Activated naive CD4-positive, alpha-beta T cell treated with anti-CD3 and anti-CD28 coated beads for 36 hours (primary cell): Measurements from ENCODE around the gene HSPA14. TPM values are rescaled to one million over a fixed set of nuclear protein-coding genes. Genes with fewer than 3 reads are reported as not detected.

Experiments used
- CTCF ChIA-PET: fragments of 350-600 bp; sonication (Branson Sonifier 250); formaldehyde crosslinking; loops from one replicate; lab custom pipeline; 2021; ENCODE audit warnings: antibody characterized with exemption; lab: Charles Lee
- DNase-seq: peaks from one replicate; pipeline ENCODE4 v3.0.0-alpha.2; 2020
- H3K27ac Mint-ChIP-seq: one replicate; pipeline ENCODE4 v1.8.0; 2021; ENCODE audit warnings: mild to moderate bottlenecking, mixed read lengths
- H3K27me3 Mint-ChIP-seq: one replicate; pipeline ENCODE4 v1.8.0; 2021; ENCODE audit warnings: low read depth, mixed read lengths
- H3K36me3 Mint-ChIP-seq: one replicate; pipeline ENCODE4 v1.8.0; 2021; ENCODE audit warnings: low read depth, mixed read lengths
- H3K4me1 Mint-ChIP-seq: one replicate; pipeline ENCODE4 v1.8.0; 2021; ENCODE audit warnings: low read depth, mixed read lengths
- H3K4me3 Mint-ChIP-seq: one replicate; pipeline ENCODE4 v1.8.0; 2021; ENCODE audit warnings: mild to moderate bottlenecking, moderate library complexity, mixed read lengths
- H3K9me3 Mint-ChIP-seq: one replicate; pipeline ENCODE4 v1.8.0; 2021; ENCODE audit warnings: mixed read lengths
- intact Hi-C: fragments of 100-400 bp; cut with micrococcal nuclease; formaldehyde crosslinking; loops from one replicate; pipeline ENCODE4 v1.15.1; 2023
- total RNA-seq, 2 experiments: library from RNA; stranded (reverse); gene quantifications; one replicate each; pipeline ENCODE4 v1.2.3, GENCODE V29; 2021

The HSPA14 gene
- total RNA-seq, 2 experiments from 2014 or later: 28.1 to 29.9 TPM

DNA sequence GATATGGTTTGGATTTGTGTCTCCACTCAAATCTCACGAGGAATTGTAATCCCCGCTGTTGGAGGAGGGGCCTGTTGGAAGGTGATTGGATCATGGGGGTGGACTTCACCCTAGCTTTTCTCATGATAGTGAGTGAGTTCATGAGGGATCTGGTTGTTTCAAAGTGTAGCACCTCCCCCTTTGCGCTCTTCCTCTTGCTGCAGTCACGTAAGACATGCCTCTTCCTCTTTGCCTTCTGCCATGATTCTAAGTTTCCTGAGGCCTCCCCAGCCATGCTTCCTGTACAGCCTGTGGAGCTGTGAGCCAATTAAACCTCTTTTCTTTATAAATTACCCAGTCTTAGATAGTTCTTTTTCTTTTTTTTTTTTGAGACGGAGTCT lies 17.3 kb upstream of the HSPA14 start:
- H3K4me3 Mint-ChIP-seq: no peak overlapping the region
- no peaks in the 10 kb centered on the region for H3K9me3 Mint-ChIP-seq
- no peak for DNase-seq
- intact Hi-C loops: no loop called here
- no peak overlapping the region for H3K27ac Mint-ChIP-seq
- peaks cover 3% of the 10 kb centered on the region for H3K4me1 Mint-ChIP-seq
- H3K27me3 Mint-ChIP-seq: no peaks in the 10 kb centered on the region
- CTCF ChIA-PET: no interaction called here
- H3K36me3 Mint-ChIP-seq: peaks cover 1% of the 10 kb centered on the region

DNA sequence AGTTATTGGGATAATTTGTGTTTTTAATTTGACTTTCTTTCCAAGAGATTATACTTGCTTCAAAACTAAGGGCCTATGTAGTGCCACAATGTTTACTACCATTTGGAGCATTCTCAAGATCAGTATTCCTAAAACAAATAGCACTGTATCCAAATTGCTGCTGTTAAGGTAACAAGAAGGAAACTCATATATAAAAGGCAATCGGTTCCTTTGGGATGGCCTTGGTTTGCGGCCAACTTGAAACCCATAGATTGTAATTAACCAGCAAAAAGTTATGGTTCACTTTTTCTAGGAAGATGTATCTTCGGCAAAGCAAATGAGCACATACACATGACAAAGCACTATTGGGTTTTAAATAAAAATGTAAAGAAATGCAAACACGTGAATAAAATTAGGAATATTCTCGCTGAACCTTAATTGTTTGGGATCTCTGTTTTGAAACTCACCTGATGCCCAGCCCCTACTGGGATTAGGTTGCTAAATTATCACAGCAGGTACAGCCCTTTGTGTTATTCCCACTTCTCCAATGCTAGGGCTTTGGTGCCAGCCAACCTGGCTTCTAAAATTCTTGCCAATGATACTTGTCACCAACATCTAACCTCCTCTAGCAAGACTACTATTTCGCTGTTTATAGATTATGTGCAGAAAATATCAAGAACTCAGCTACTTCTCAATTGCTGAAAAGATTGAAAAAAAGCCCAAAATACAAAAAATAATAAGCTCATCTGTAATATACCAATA lies 16.3 kb upstream of the HSPA14 start:
- CTCF ChIA-PET: interaction anchor here (0.7 to 2.6 kb wide), 12 partner anchors 9 to 330 kb away, joined by 3 to 17 read pairs (median 5); no protein-coding TSS in a partner anchor
- DNase-seq: no peak

GRCh38 chr10:14822879-14823755 lies 15.0 kb upstream of the HSPA14 start:
- intact Hi-C loops: loop anchor here (1.0 to 2.0 kb wide), 3 partner anchors 263 to 324 kb away; no protein-coding TSS in a partner anchor
- Mint-ChIP-seq H3K4me1 (peaks cover 3% of the 10 kb centered on the region), H3K36me3 (peaks cover 1% of the 10 kb centered on the region), H3K4me3 (no peak overlapping the region), H3K27ac (no peak overlapping the region), H3K27me3 (no peaks in the 10 kb centered on the region), H3K9me3 (no peaks in the 10 kb centered on the region)
- DNase-seq: peak; percentile 64
- CTCF ChIA-PET: interaction anchor here (0.6 to 2.6 kb wide), 19 partner anchors 10 to 427 kb away, joined by 3 to 17 read pairs (median 4); no protein-coding TSS in a partner anchor

More for the DNA sequence above, 16.3 kb upstream of the HSPA14 start:
- H3K9me3 Mint-ChIP-seq: no peaks in the 10 kb centered on the region
- no peak overlapping the region for H3K4me3 Mint-ChIP-seq
- H3K36me3 Mint-ChIP-seq: peaks cover 1% of the 10 kb centered on the region
- peaks cover 3% of the 10 kb centered on the region for H3K4me1 Mint-ChIP-seq
- H3K27ac Mint-ChIP-seq: no peak overlapping the region
- intact Hi-C loops: loop anchor here (2.0 kb wide), 1 partner anchor 285 kb away; no protein-coding TSS in a partner anchor
- no peaks in the 10 kb centered on the region for H3K27me3 Mint-ChIP-seq

DNA sequence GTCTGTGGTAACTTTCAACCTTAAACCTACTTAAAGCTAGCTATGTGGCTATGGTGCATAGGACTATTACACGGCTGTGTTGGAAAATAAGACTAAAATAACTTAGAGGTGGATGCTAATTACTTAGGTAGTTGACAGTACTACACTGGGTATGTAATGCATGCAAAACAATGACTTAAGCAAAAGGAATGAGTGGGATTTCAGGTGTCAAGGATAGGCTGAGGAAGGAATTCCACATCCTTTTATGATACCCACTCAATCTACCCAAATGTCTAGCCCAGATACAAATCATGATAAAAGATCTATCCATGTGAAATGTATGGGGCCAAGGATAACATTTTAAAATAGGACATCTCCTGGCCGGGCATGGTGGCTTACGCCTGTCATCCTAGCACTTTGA lies 14.1 kb upstream of the HSPA14 start:
- no peaks in the 10 kb centered on the region for H3K9me3 Mint-ChIP-seq
- intact Hi-C loops: loop anchor here (1.0 to 2.0 kb wide), 3 partner anchors 264 to 325 kb away; no protein-coding TSS in a partner anchor
- no peaks in the 10 kb centered on the region for H3K27me3 Mint-ChIP-seq
- CTCF ChIA-PET: interaction anchor here (0.8 to 2.6 kb wide), 8 partner anchors 11 to 327 kb away, joined by 3 to 17 read pairs (median 6); no protein-coding TSS in a partner anchor
- DNase-seq: no peak
- H3K36me3 Mint-ChIP-seq: peaks cover 1% of the 10 kb centered on the region
- no peak overlapping the region for H3K4me3 Mint-ChIP-seq
- peaks cover 3% of the 10 kb centered on the region for H3K4me1 Mint-ChIP-seq
- no peak overlapping the region for H3K27ac Mint-ChIP-seq

GRCh38 chr10:14826076-14826829 lies 11.9 kb upstream of the HSPA14 start:
- intact Hi-C loops: no loop called here
- Mint-ChIP-seq H3K4me3 (no peak overlapping the region), H3K36me3 (no peaks in the 10 kb centered on the region), H3K9me3 (no peaks in the 10 kb centered on the region), H3K27me3 (no peaks in the 10 kb centered on the region), H3K4me1 (peaks cover 3% of the 10 kb centered on the region), H3K27ac (no peak overlapping the region)
- no peak for DNase-seq
- CTCF ChIA-PET: no interaction called here

DNA sequence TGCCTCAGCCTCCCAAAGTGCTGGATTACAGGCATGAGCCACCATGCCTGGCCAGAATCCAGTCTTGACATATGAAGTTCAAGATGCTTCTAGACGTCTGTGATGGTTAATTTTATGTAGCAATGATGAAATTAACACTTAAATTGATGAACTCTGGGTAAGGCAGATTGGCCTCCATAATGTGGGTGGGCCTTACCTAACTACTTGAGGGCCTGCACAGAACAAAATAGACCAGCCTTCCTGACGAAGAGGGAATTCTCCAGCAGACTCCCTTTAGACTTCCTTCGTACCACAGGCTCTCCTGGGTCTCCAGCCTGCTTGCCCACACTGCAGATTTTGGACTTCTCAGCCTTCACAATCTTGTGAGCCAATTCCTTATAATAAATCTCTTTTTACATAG lies 5.0 kb upstream of the HSPA14 start:
- no peaks in the 10 kb centered on the region for H3K36me3 Mint-ChIP-seq
- CTCF ChIA-PET: no interaction called here

DNA sequence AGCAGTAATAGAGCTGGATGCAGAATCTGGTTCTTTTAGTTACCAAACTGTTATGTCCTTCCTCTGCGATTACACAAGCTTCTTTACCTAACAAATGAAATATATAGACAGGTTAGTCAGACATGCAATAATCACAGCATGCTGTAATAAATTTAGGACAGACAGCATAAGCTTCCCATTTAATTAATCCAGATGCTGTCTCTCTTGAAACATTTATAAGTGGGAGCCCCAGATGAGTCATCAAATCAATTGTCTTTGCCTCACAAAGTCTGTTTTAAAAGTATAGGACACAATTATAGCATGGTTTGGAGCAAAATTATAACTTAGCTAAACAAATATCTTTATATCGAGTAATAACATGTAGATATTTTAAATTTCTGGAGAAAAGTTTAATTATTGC lies 1.9 kb upstream of the HSPA14 start:
- CTCF ChIA-PET: interaction anchor here (0.7 to 3.2 kb wide), 3 partner anchors 13 to 293 kb away, joined by 3 to 11 read pairs (median 3); no protein-coding TSS in a partner anchor
- DNase-seq: no peak
- intact Hi-C loops: loop anchor here (5.0 kb wide), 2 partner anchors 274 to 444 kb away; no protein-coding TSS in a partner anchor
- no peaks in the 10 kb centered on the region for H3K27me3 Mint-ChIP-seq
- peaks cover 15% of the 10 kb centered on the region for H3K36me3 Mint-ChIP-seq
- no peaks in the 10 kb centered on the region for H3K9me3 Mint-ChIP-seq
- no peak overlapping the region for H3K4me3 Mint-ChIP-seq
- peaks cover 20% of the 10 kb centered on the region for H3K4me1 Mint-ChIP-seq
- no peak overlapping the region for H3K27ac Mint-ChIP-seq

More for the DNA sequence above, 5.0 kb upstream of the HSPA14 start:
- no peak for DNase-seq
- Mint-ChIP-seq H3K9me3 (no peaks in the 10 kb centered on the region), H3K4me1 (peaks cover 5% of the 10 kb centered on the region), H3K27ac (no peak overlapping the region), H3K4me3 (no peak overlapping the region), H3K27me3 (no peaks in the 10 kb centered on the region)
- intact Hi-C loops: no loop called here

DNA sequence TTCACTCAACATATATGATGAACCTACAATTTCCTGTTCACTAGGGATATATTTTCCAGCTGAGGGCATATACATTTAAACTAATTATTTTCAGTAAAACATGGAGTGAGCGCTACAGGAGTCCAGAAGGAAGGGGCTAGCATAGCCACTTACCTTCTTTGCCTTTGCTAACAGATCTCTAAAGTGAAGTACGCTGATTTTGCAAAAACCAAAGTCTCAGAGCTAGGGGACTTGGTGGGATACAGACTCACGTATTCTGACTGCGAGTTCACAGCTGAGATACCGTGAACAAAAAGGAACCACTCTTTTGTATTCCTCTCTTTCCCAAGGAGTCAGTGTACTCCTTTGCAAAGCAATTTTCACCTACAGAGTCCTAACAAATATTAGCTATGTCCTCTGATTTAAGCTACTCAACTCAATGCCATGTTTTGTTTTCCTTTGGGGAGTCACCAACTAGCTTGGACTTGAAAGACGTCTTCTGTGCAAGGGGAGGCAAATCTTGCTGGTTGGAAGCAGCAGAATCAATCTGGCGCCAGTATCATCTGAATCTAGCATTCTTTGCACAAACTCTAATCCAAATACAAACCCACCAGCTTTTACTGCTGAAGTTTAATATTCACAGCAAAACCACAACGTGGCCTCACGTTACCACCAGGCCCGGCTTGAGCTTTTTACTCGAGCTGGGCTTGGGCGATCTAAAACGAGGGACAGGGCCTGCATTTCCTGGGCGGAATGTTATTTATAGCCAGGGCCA lies 926 bp upstream of the HSPA14 start:
- Mint-ChIP-seq H3K4me1 (peaks cover 22% of the 10 kb centered on the region), H3K27me3 (no peaks in the 10 kb centered on the region), H3K27ac (peak overlapping the region; percentile 93), H3K36me3 (peaks cover 22% of the 10 kb centered on the region), H3K4me3 (peak overlapping the region; percentile 92), H3K9me3 (no peaks in the 10 kb centered on the region)
- CTCF ChIA-PET: interaction anchor here (0.7 to 3.2 kb wide), 12 partner anchors 23 to 339 kb away, joined by 3 to 11 read pairs (median 4); no protein-coding TSS in a partner anchor
- no peak for DNase-seq
- intact Hi-C loops: loop anchor here (5.0 kb wide), 2 partner anchors 275 to 445 kb away; no protein-coding TSS in a partner anchor

GRCh38 chr10:14838582-14839304 lies 637 bp downstream of the HSPA14 start:
- H3K9me3 Mint-ChIP-seq: no peaks in the 10 kb centered on the region

DNA sequence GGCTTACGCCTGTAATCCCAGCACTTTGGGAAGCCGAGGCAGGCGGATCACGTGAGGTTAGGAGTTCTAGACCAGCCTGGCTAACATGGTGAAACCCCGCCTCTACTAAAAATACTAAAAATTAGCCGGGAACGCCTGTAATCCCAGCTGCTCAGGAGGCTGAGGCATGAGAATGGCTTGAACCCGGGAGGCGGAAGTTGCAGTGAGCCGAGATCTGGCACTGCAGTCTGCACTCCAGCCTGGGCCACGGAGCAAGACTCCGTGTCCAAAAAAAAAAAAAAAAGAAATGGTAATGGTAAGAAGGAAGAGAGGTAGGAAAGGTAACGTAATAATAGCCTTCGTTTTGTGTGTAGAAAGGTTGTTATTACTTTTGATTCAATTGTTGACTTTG lies 1.2 kb downstream of the HSPA14 start:
- H3K4me1 Mint-ChIP-seq: peaks cover 22% of the 10 kb centered on the region
- no peaks in the 10 kb centered on the region for H3K27me3 Mint-ChIP-seq
- H3K27ac Mint-ChIP-seq: peak overlapping the region; percentile 85
- CTCF ChIA-PET: interaction anchor here (0.6 to 1.0 kb wide), 3 partner anchors 133 to 653 kb away, joined by 3 to 5 read pairs (median 3); no protein-coding TSS in a partner anchor
- H3K4me3 Mint-ChIP-seq: peak overlapping the region; percentile 92
- H3K36me3 Mint-ChIP-seq: peaks cover 34% of the 10 kb centered on the region
- intact Hi-C loops: loop anchor here (2.0 to 5.0 kb wide), 3 partner anchors 277 to 1052 kb away; no protein-coding TSS in a partner anchor
- peak; percentile 22 for DNase-seq
- H3K9me3 Mint-ChIP-seq: no peaks in the 10 kb centered on the region

More at GRCh38 chr10:14838582-14839304, 637 bp downstream of the HSPA14 start:
- no peaks in the 10 kb centered on the region for H3K27me3 Mint-ChIP-seq
- peaks cover 31% of the 10 kb centered on the region for H3K36me3 Mint-ChIP-seq
- CTCF ChIA-PET: interaction anchor here (0.6 to 3.2 kb wide), 9 partner anchors 108 to 652 kb away, joined by 3 to 11 read pairs (median 4); no protein-coding TSS in a partner anchor
- peak; percentile 21 for DNase-seq
- H3K27ac Mint-ChIP-seq: peak overlapping the region; percentile 93
- peaks cover 22% of the 10 kb centered on the region for H3K4me1 Mint-ChIP-seq
- intact Hi-C loops: loop anchor here (1.0 to 5.0 kb wide), 12 partner anchors 40 to 1052 kb away; partner anchors contain the start of genes DCLRE1C, MEIG1, RPP38 and SUV39H2
- H3K4me3 Mint-ChIP-seq: peak overlapping the region; percentile 92
